ENCODE measurements around the gene CPSF4. TPM values are rescaled to one million over a fixed set of nuclear protein-coding genes. Genes with fewer than 3 reads are reported as not detected.

Gene CPSF4
- total RNA-seq, 1 donor = 101 TPM

DNA sequence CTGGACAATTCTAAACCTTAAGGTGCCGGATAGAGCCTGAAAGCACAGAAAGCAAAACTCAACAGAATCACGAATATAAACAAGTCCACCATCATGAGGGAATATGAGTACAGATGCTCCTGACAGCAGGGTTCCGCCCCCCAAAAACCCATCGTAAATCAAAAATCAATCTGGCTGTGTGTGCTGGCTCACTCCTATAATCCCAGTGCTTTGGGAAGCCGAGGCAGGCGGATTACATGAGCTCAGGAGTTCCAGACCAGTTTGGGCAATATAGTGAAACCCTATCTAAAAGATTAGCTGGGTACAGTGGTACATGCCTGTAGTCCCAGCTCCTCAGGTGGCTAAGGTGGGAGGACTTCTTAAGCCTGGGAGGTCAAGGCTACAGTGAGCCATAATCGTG is 17.8 kb upstream of the CPSF4 start:
- no peak overlapping the region for H3K4me3 ChIP-seq (ENCODE audit: insufficient read depth, low read length)
- H3K36me3 ChIP-seq (ENCODE audit: insufficient read depth, low read length) = peaks cover 63% of the 10 kb centered on the region
- DNase-seq (ENCODE audit: insufficient read length, low spot score, missing footprints) = peak; percentile 50
- H2AFZ ChIP-seq (ENCODE audit: low read length) = no peak overlapping the region
- H3K9me3 ChIP-seq (ENCODE audit: low read depth, low read length) = no peaks in the 10 kb centered on the region
- no peaks in the 10 kb centered on the region for H3K27me3 ChIP-seq (ENCODE audit: insufficient read depth, low read length)
- H3K4me1 ChIP-seq (ENCODE audit: insufficient read depth, low read length) = no peaks in the 10 kb centered on the region
- no peak overlapping the region for H3K4me2 ChIP-seq (ENCODE audit: insufficient read depth, low read length)
- peaks cover 15% of the 10 kb centered on the region for H3K79me2 ChIP-seq (ENCODE audit: insufficient read depth, low read length)
- no peak overlapping the region for H3K27ac ChIP-seq (ENCODE audit: low read depth, low read length)
- no peak for TF ChIP-seq CTCF (IDR thresholded peaks at IDR 0.05; ENCODE audit: extremely low read depth, low read depth, low read length)
- H4K20me1 ChIP-seq (ENCODE audit: insufficient read depth, low read length) = peaks cover 2% of the 10 kb centered on the region

DNA sequence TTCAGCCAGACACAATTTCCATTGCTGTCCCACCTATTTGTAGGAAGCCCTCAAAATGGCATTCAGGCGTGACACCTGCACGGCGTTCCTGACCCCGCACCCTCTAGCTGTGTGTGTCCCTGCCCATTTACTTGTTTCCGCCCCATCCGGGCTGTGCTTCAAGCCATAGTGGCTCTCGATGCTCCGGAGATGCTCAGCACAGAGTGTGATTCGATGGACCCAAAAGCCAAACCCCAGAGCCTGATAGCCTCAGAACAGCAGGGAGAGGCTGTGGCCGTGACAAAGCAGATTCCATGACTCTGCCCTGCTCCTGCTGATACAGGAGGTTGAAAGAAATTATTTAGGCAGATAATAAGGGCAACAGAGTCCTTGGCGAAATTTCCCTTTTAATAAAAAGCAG is 16.6 kb upstream of the CPSF4 start:
- Histone ChIP-seq H3K4me1 (ENCODE audit: insufficient read depth, low read length) (no peaks in the 10 kb centered on the region), H3K79me2 (ENCODE audit: insufficient read depth, low read length) (peaks cover 13% of the 10 kb centered on the region), H3K4me2 (ENCODE audit: insufficient read depth, low read length) (no peak overlapping the region), H3K9me3 (ENCODE audit: low read depth, low read length) (no peaks in the 10 kb centered on the region), H3K36me3 (ENCODE audit: insufficient read depth, low read length) (peaks cover 51% of the 10 kb centered on the region), H4K20me1 (ENCODE audit: insufficient read depth, low read length) (peaks cover 2% of the 10 kb centered on the region), H2AFZ (ENCODE audit: low read length) (no peak overlapping the region), H3K27ac (ENCODE audit: low read depth, low read length) (no peak overlapping the region), H3K27me3 (ENCODE audit: insufficient read depth, low read length) (no peaks in the 10 kb centered on the region), H3K4me3 (ENCODE audit: insufficient read depth, low read length) (no peak overlapping the region)
- no peak for TF ChIP-seq CTCF (IDR thresholded peaks at IDR 0.05; ENCODE audit: extremely low read depth, low read depth, low read length)
- peak; percentile 6 for DNase-seq (ENCODE audit: insufficient read length, low spot score, missing footprints)

DNA sequence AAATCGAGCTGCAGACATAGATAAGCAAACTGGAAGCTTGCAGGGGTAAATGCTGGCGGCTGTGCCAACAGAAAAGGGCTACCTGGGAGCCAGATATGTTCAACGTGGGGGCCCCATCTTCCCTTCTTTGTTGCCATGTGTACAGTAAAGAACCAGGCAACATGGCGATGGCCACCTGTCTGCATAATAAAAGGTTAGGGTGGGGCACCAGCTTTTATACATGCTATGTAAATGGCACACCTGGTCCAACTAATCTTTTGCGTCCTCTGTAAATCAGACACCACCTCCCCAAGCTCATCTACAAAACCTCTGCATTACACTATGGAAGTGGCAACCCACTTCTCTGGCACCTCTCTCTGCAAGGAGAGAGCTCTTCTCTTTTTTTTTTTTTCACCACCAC is 16.1 kb upstream of the CPSF4 start:
- H3K27ac ChIP-seq (ENCODE audit: low read depth, low read length) = no peak overlapping the region
- H3K36me3 ChIP-seq (ENCODE audit: insufficient read depth, low read length) = peaks cover 46% of the 10 kb centered on the region
- H4K20me1 ChIP-seq (ENCODE audit: insufficient read depth, low read length) = no peaks in the 10 kb centered on the region
- peaks cover 10% of the 10 kb centered on the region for H3K79me2 ChIP-seq (ENCODE audit: insufficient read depth, low read length)
- peak; percentile 21 for DNase-seq (ENCODE audit: insufficient read length, low spot score, missing footprints)
- H3K4me1 ChIP-seq (ENCODE audit: insufficient read depth, low read length) = no peaks in the 10 kb centered on the region
- H3K4me3 ChIP-seq (ENCODE audit: insufficient read depth, low read length) = no peak overlapping the region
- H3K27me3 ChIP-seq (ENCODE audit: insufficient read depth, low read length) = no peaks in the 10 kb centered on the region
- H2AFZ ChIP-seq (ENCODE audit: low read length) = no peak overlapping the region
- no peak for TF ChIP-seq CTCF (IDR thresholded peaks at IDR 0.05; ENCODE audit: extremely low read depth, low read depth, low read length)
- H3K9me3 ChIP-seq (ENCODE audit: low read depth, low read length) = no peaks in the 10 kb centered on the region
- no peak overlapping the region for H3K4me2 ChIP-seq (ENCODE audit: insufficient read depth, low read length)

- peaks cover 3% of the 10 kb centered on the region for H3K79me2 ChIP-seq (ENCODE audit: insufficient read depth, low read length)
- H4K20me1 ChIP-seq (ENCODE audit: insufficient read depth, low read length) = no peaks in the 10 kb centered on the region
- peak; percentile 73 for DNase-seq (ENCODE audit: insufficient read length, low spot score, missing footprints)
- H2AFZ ChIP-seq (ENCODE audit: low read length) = no peak overlapping the region
- no peak for TF ChIP-seq CTCF (IDR thresholded peaks at IDR 0.05; ENCODE audit: extremely low read depth, low read depth, low read length)
- H3K36me3 ChIP-seq (ENCODE audit: insufficient read depth, low read length) = peaks cover 25% of the 10 kb centered on the region
- H3K4me3 ChIP-seq (ENCODE audit: insufficient read depth, low read length) = no peak overlapping the region
- H3K27ac ChIP-seq (ENCODE audit: low read depth, low read length) = no peak overlapping the region
- no peaks in the 10 kb centered on the region for H3K4me1 ChIP-seq (ENCODE audit: insufficient read depth, low read length)
- no peak overlapping the region for H3K4me2 ChIP-seq (ENCODE audit: insufficient read depth, low read length)
- H3K27me3 ChIP-seq (ENCODE audit: insufficient read depth, low read length) = no peaks in the 10 kb centered on the region
- H3K9me3 ChIP-seq (ENCODE audit: low read depth, low read length) = no peaks in the 10 kb centered on the region
Measured at GRCh38 chr7:99424932-99425730, 13.6 kb upstream of the CPSF4 start.
